A673 (cell line): ENCODE data around the gene PDZD4. TPM values are rescaled to one million over a fixed set of nuclear protein-coding genes. Genes with fewer than 3 reads are reported as not detected.

ENCODE experiments used
- BruUV-seq: library from RNA; stranded (reverse); fragments of 400-500 nt; replicated peaks from 2 replicates; lab custom pipeline; 2021; lab: Mats Ljungman, UMichigan
- CTCF ChIA-PET: fragments of 300-600 bp; sonication (Branson Sonifier 250); formaldehyde crosslinking; loops from one replicate; lab custom pipeline; 2022; ENCODE audit warnings: antibody characterized with exemption; lab: Charles Lee
- POLR2A ChIA-PET: fragments of 300-600 bp; sonication (Branson Sonifier 250); formaldehyde crosslinking; loops from one replicate; lab custom pipeline; 2022; ENCODE audit warnings: antibody characterized with exemption; ENCODE audit not compliant: low non-redundant PET; lab: Charles Lee
- DNase-seq: peaks from one replicate; pipeline ENCODE4 v3.0.0-alpha.2; 2015; ENCODE audit warnings: low spot score
- H3K27ac ChIP-seq: fragments of 200-600 bp; sonication (generic); 2 replicates; pipeline ENCODE4 v1.5.1; 2016; ENCODE audit warnings: mixed run types, low read depth, mild to moderate bottlenecking, mixed read lengths, antibody characterized with exemption, low read length; ENCODE audit not compliant: poor library complexity, severe bottlenecking
- H3K27me3 ChIP-seq: fragments of 200-600 bp; sonication (generic); replicated peaks from 2 replicates; pipeline ENCODE4 v1.6.1; 2017; ENCODE audit warnings: mixed run types, low read depth, mild to moderate bottlenecking, mixed read lengths, antibody characterized with exemption, low read length; ENCODE audit not compliant: insufficient read depth, poor library complexity
- H3K36me3 ChIP-seq: fragments of 200-600 bp; sonication (generic); 2 replicates; pipeline ENCODE4 v1.6.1; 2016; ENCODE audit warnings: mixed run types, mild to moderate bottlenecking, mixed read lengths, antibody characterized with exemption, low read length; ENCODE audit not compliant: insufficient read depth, poor library complexity, severe bottlenecking
- H3K4me1 ChIP-seq: fragments of 200-600 bp; sonication (generic); 2 replicates; pipeline ENCODE4 v1.6.1; 2017; ENCODE audit warnings: mixed run types, mild to moderate bottlenecking, mixed read lengths, antibody characterized with exemption, low read length; ENCODE audit not compliant: insufficient read depth, poor library complexity, severe bottlenecking
- H3K4me3 ChIP-seq: fragments of 200-600 bp; sonication (generic); 2 replicates; pipeline ENCODE4 v1.5.1; 2016; ENCODE audit warnings: low read depth, mixed run types, mild to moderate bottlenecking, mixed read lengths, low read length; ENCODE audit not compliant: poor library complexity, severe bottlenecking
- H3K9me3 ChIP-seq: fragments of 200-600 bp; sonication (generic); 2 replicates; pipeline ENCODE4 v1.6.1; 2016; ENCODE audit warnings: mixed run types, low read depth, mild to moderate bottlenecking, mixed read lengths, antibody characterized with exemption, low read length; ENCODE audit not compliant: poor library complexity, severe bottlenecking
- EZH2 ChIP-seq: fragments of 200-600 bp; sonication (generic); IDR thresholded peaks from 2 replicates; pipeline ENCODE4 v1.6.1; 2017; ENCODE audit warnings: borderline replicate concordance, low read depth, mild to moderate bottlenecking, mixed read lengths, antibody characterized with exemption, low read length; ENCODE audit not compliant: poor library complexity, severe bottlenecking
- intact Hi-C: fragments of 100-400 bp; cut with micrococcal nuclease; formaldehyde crosslinking; loops from one replicate; pipeline ENCODE4 v1.10.0; 2022; ENCODE audit not compliant: unreplicated experiment
- total RNA-seq: library from RNA; stranded (reverse); gene quantifications from 2 replicates; pipeline ENCODE4 v1.2.3, GENCODE V29; 2021
- TF ChIP-seq, protein P1 (sequence below): fragments of 300-800, 200-600 bp; sonication (generic); conservative IDR thresholded peaks from 2 replicates; pipeline ENCODE4 v1.5.1; 2017; ENCODE audit warnings: low read depth, mild to moderate bottlenecking, antibody characterized with exemption, low read length, moderate library complexity, mixed read lengths

Gene PDZD4
- total RNA-seq, 1 experiment from 2014 or later, result 2.6 TPM

DNA sequence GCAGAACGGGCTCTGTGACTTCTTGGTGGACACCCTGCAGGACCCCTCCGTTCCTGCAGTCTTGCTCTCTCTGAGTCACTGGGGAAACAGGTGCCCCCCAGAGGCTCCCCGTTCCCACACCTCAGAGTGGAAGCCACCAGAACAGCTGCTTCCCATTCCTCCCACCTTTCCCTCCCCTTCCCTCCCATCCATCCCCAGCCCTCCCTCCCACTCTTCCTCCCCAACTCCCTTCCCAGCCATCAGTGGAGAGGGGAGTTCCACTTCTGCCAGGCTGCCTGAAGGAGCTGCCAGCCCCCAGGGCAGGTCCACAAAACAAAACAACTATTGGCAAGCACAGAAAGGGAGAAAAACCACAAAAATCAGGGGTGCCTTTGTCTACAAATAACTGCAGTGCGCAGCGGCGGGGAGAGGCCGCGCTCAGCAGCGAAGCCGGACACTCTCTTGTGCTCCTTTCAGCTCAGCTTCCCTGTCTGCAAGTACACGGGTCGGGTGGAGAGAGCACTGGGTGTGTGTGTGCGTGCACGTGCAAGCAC lies 27.8 kb downstream of the PDZD4 start:
- Histone ChIP-seq H3K4me1 (no peaks in the 10 kb centered on the region), H3K27me3 (no peaks in the 10 kb centered on the region), H3K9me3 (no peaks in the 10 kb centered on the region), H3K36me3 (peaks cover 5% of the 10 kb centered on the region), H3K4me3 (no peak overlapping the region), H3K27ac (no peak overlapping the region)
- CTCF ChIA-PET, result no interaction called here
- POLR2A ChIA-PET, result no interaction called here
- no peak for DNase-seq
- intact Hi-C loops, result no loop called here
- TF ChIP-seq, protein P1, sequence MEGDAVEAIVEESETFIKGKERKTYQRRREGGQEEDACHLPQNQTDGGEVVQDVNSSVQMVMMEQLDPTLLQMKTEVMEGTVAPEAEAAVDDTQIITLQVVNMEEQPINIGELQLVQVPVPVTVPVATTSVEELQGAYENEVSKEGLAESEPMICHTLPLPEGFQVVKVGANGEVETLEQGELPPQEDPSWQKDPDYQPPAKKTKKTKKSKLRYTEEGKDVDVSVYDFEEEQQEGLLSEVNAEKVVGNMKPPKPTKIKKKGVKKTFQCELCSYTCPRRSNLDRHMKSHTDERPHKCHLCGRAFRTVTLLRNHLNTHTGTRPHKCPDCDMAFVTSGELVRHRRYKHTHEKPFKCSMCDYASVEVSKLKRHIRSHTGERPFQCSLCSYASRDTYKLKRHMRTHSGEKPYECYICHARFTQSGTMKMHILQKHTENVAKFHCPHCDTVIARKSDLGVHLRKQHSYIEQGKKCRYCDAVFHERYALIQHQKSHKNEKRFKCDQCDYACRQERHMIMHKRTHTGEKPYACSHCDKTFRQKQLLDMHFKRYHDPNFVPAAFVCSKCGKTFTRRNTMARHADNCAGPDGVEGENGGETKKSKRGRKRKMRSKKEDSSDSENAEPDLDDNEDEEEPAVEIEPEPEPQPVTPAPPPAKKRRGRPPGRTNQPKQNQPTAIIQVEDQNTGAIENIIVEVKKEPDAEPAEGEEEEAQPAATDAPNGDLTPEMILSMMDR, result no peak
- no peak for TF ChIP-seq EZH2
- no TSS peak for BruUV-seq

DNA sequence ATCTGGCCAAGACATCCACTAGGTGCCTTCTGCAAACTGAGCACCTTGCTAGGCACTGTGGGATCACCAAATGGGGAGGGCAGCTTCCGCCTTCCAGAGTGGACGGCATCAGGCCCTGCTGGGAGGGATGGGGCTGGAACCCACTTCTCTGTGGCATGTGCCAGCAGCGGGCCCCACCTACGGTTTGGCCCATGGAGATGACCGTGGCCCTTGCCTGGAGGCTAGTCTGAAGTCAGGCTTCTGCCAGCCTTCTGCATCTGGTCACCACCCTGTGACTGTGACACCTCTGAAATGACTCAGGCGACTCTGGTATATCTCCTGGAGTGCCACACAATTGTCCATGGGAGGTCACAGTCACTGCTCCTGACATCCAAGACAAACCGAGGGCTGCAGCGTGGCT lies 28.7 kb downstream of the PDZD4 start:
- no peaks in the 10 kb centered on the region for H3K4me1 ChIP-seq
- H3K27me3 ChIP-seq, result no peaks in the 10 kb centered on the region
- CTCF ChIA-PET, result no interaction called here
- H3K4me3 ChIP-seq, result no peak overlapping the region
- H3K9me3 ChIP-seq, result no peaks in the 10 kb centered on the region
- BruUV-seq, result no TSS peak
- POLR2A ChIA-PET, result interaction anchor here (0.6 kb wide), 1 partner anchor 241 kb away, joined by 10 read pairs; no protein-coding TSS in a partner anchor
- H3K36me3 ChIP-seq, result peaks cover 9% of the 10 kb centered on the region
- no peak for DNase-seq
- intact Hi-C loops, result no loop called here
- TF ChIP-seq, protein P1, result no peak
- no peak for TF ChIP-seq EZH2
- H3K27ac ChIP-seq, result no peak overlapping the region

DNA sequence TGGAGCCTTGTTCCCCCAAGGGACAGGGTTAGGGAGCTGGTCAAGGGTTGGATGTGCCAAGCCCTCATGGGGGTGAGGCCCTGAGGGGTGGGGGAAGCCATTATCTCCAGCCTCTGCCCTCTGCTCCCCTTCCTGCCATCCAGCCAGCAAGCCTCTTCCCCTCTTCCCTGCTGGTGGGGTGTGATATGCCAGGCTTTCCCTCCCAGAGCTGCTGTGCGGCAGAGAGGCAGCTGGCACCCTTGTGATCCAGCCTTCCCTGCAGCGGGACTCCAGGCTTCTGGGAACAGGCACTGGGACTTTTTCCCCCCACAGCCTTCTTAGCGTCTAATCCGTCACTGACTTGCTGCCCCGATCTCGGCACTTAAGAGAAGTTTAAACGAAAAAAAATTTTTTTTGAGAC lies 29.6 kb downstream of the PDZD4 start:
- DNase-seq, result no peak
- no peaks in the 10 kb centered on the region for H3K4me1 ChIP-seq
- H3K27me3 ChIP-seq, result no peaks in the 10 kb centered on the region
- ChIA-PET CTCF (no interaction called here), POLR2A (no interaction called here)
- no peak overlapping the region for H3K27ac ChIP-seq
- no peak overlapping the region for H3K4me3 ChIP-seq
- intact Hi-C loops, result no loop called here
- no peak for TF ChIP-seq EZH2
- TF ChIP-seq, protein P1, result no peak
- no TSS peak for BruUV-seq
- H3K9me3 ChIP-seq, result no peaks in the 10 kb centered on the region
- H3K36me3 ChIP-seq, result peaks cover 12% of the 10 kb centered on the region
